Peyer's patch (tissue), 4 donors: ENCODE data around the gene MSANTD3. TPM values are rescaled to one million over a fixed set of nuclear protein-coding genes. Genes with fewer than 3 reads are reported as not detected.
A peak's percentile ranks its signal among the peaks of the same experiment; 100 is the strongest.
"Not testable (repeated sequence)": the region's sequence is repeated elsewhere in the genome, so short reads cannot be mapped to it uniquely, and the experiment has no call there.

Experiments used
- DNase-seq, 3 donors: peaks; one replicate each; pipeline ENCODE4 v3.0.0-alpha.2; 2017 to 2019
- H3K27ac ChIP-seq, 4 donors: fragments of 200-600 bp; sonication (generic); one replicate each; pipeline ENCODE4 v1.5.1; 2016 to 2019
- H3K27me3 ChIP-seq, 2 donors: fragments of 200-600 bp; sonication (generic); one replicate each; pipeline ENCODE4 v1.5.1; 2019
- H3K36me3 ChIP-seq, 3 donors: fragments of 200-600 bp; sonication (generic); one replicate each; pipeline ENCODE4 v1.5.1; 2016 to 2019
- H3K4me1 ChIP-seq, 4 donors: fragments of 200-600 bp; sonication (generic); one replicate each; pipeline ENCODE4 v1.5.1; 2016 to 2019
- H3K4me3 ChIP-seq, 4 donors: fragments of 200-600 bp; sonication (generic); 1 replicate in 3 of 4; 2 replicates in 1 of 4; pipeline ENCODE4 v1.5.1; 2016 to 2019; ENCODE audit warnings: mild to moderate bottlenecking in 1 of 4
- H3K9me3 ChIP-seq, 4 donors: fragments of 200-600 bp; sonication (generic); one replicate each; pipeline ENCODE4 v1.5.1; 2016 to 2019; ENCODE audit warnings: mild to moderate bottlenecking in 1 of 4
- CTCF ChIP-seq, 6 experiments: fragments of 450-650 bp in 4 of 6; fragments of 200-600 bp in 2 of 6; sonication (generic) in 1 of 6; IDR thresholded peaks; one replicate each; pipeline ENCODE4 v1.5.1; 2017 to 2019; ENCODE audit warnings: antibody characterized with exemption in 6 of 6, mild to moderate bottlenecking in 3 of 6, moderate library complexity in 1 of 6
- POLR2A ChIP-seq, 2 donors: fragments of 450-650 bp; IDR thresholded peaks; one replicate each; pipeline ENCODE4 v1.5.1; 2017; ENCODE audit warnings: antibody characterized with exemption in 2 of 2, mild to moderate bottlenecking in 2 of 2, moderate library complexity in 2 of 2
- total RNA-seq, 4 donors: library from RNA; depleted of rRNA; stranded (reverse); fragments of >200 nt; gene quantifications; one replicate each; pipeline ENCODE4 v1.1.0, GENCODE V29; 2016

MSANTD3 gene, protein sequence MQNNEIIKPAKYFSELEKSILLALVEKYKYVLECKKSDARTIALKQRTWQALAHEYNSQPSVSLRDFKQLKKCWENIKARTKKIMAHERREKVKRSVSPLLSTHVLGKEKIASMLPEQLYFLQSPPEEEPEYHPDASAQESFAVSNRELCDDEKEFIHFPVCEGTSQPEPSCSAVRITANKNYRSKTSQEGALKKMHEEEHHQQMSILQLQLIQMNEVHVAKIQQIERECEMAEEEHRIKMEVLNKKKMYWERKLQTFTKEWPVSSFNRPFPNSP
- total RNA-seq = 10 to 100 TPM in 2 of 4 donors, 1 to 10 TPM in 2; 5.5 to 37.1 (median 9.5) TPM

GRCh38 chr9:100426530-100427365 lies at the start of gene MSANTD3:
TSS of gene MSANTD3 (plus strand) at chr9:100427143. CDS start at chr9:100441939, 14,796 bp downstream.
- H3K27me3 ChIP-seq = no peaks in the 10 kb centered on the region
- peak within 1 kb of the TSS; percentile 67 to 96 (median 86) for H3K4me3 ChIP-seq

GRCh38 chr9:100379862-100380261 lies 47.1 kb upstream of the MSANTD3 start:
- no peaks in the 10 kb centered on the region for H3K9me3 ChIP-seq
- no peaks in the 10 kb centered on the region for H3K36me3 ChIP-seq
- no peak overlapping the region for H3K4me3 ChIP-seq
- no peaks in the 10 kb centered on the region for H3K27me3 ChIP-seq
- TF ChIP-seq POLR2A (IDR thresholded peaks at IDR 0.05) (no peak), CTCF (IDR thresholded peaks at IDR 0.05) (no peak)
- DNase-seq = no peak
- no peaks in the 10 kb centered on the region for H3K4me1 ChIP-seq
- H3K27ac ChIP-seq = no peak overlapping the region

More at GRCh38 chr9:100426530-100427365, at the start of gene MSANTD3:
- no peaks in the 10 kb centered on the region for H3K9me3 ChIP-seq
- DNase-seq = peak; percentile 57 to 76 (median 74)
- H3K27ac ChIP-seq = peak within 1 kb of the TSS; percentile 55 to 90 (median 80)
- no peaks in the 10 kb centered on the region for H3K36me3 ChIP-seq
- TF ChIP-seq POLR2A (IDR thresholded peaks at IDR 0.05) (peak; percentile 13 to 15), CTCF (IDR thresholded peaks at IDR 0.05) (peak in 2 of 6 experiments; percentile 38 to 45)
- H3K4me1 ChIP-seq = peaks cover 0 to 22% (median 0%) of the 10 kb centered on the region in 4 donors

- not testable (repeated sequence) for DNase-seq, H3K4me1 ChIP-seq, H3K27ac ChIP-seq, H3K36me3 ChIP-seq, H3K9me3 ChIP-seq, H3K27me3 ChIP-seq, H3K4me3 ChIP-seq
Observed at GRCh38 chr9:100392989-100393388, 34.0 kb upstream of the MSANTD3 start.

DNA sequence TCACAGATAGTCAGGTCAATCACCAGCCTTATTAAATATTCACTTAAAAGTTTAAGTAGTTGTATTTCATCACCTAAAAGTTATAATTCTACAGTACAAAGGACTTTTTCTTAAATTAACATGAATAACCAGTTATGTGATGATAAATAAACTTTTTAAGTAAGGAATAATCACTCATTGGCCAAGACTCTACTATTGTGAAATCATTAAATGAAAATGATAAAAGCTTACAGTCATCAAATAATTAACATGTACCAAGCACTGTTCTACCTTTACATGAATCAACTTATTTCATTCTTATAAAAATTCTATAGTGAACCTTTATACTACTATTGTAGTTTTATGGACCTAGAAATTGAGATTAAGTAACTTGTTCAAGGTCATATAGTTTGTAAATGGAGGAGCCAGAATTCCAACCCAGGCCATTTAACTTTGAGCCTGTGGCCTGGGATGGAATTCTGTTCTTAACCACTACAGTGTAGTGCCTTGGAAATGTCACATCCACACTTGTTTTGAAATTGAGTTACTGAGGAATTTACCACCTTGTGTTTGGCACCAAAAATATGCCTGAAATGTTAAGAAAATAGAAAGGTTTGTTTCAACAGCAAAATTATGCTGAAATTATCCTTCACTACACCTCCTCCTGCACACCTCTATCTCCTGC lies 32.8 kb upstream of the MSANTD3 start:
- Histone ChIP-seq H3K4me1 (no peaks in the 10 kb centered on the region), H3K27me3 (no peaks in the 10 kb centered on the region), H3K27ac (no peak overlapping the region), H3K9me3 (no peaks in the 10 kb centered on the region), H3K36me3 (no peaks in the 10 kb centered on the region), H3K4me3 (no peak overlapping the region)
- DNase-seq = no peak
- TF ChIP-seq POLR2A (IDR thresholded peaks at IDR 0.05) = no peak
- TF ChIP-seq CTCF (IDR thresholded peaks at IDR 0.05) = no peak

DNA sequence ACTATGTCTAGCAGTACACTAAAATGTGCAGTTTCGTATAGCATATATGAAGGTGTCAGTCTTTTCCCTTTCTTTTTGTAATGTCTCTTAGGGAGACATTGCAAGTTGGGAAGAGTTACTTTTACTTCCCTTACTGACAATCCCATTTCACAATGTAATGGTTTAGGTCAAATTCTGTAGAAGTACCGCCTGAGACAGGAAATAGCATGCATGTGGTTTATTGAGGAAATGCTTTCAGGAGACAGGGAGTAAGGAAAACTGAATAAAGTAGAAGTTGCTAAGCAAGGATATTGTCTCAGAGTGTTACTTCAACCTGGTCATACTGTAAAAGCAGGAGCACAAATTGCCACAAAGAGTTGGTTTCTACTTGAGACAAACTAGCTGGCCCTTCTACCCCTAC lies 32.1 kb upstream of the MSANTD3 start:
- no peak for TF ChIP-seq CTCF (IDR thresholded peaks at IDR 0.05)
- no peak for TF ChIP-seq POLR2A (IDR thresholded peaks at IDR 0.05)
- DNase-seq = no peak
- Histone ChIP-seq H3K4me3 (no peak overlapping the region), H3K9me3 (no peaks in the 10 kb centered on the region), H3K27ac (no peak overlapping the region), H3K4me1 (no peaks in the 10 kb centered on the region), H3K36me3 (no peaks in the 10 kb centered on the region), H3K27me3 (no peaks in the 10 kb centered on the region)
